ENCODE results near the gene RHBDF2.

RHBDF2 gene

GRCh38 chr17:76490112-76490710 lies 11.0 kb downstream of the RHBDF2 start:
- no peak for TF ChIP-seq FOXA1 (IDR thresholded peaks at IDR 0.05)
- TF ChIP-seq L3MBTL2 (conservative IDR thresholded peaks at IDR 0.05), result no peak
- no peak for TF ChIP-seq TARDBP (IDR thresholded peaks at IDR 0.05)
- TF ChIP-seq SP1 (IDR thresholded peaks at IDR 0.05), result no peak
- no peak for TF ChIP-seq FOXK2 (IDR thresholded peaks at IDR 0.05)
- no peak for TF ChIP-seq PKNOX1 (IDR thresholded peaks at IDR 0.05)
- TF ChIP-seq HDGF (IDR thresholded peaks at IDR 0.05; ENCODE audit: borderline replicate concordance), result no peak
- TF ChIP-seq LEF1 (IDR thresholded peaks at IDR 0.05; ENCODE audit: borderline replicate concordance), result no peak
- TF ChIP-seq NFRKB (IDR thresholded peaks at IDR 0.05), result no peak
- TF ChIP-seq SUZ12 (IDR thresholded peaks at IDR 0.05), result no peak
- TF ChIP-seq CTBP1 (IDR thresholded peaks at IDR 0.05; ENCODE audit: borderline replicate concordance), result no peak
- no peak for TF ChIP-seq FOXM1 (IDR thresholded peaks at IDR 0.05; ENCODE audit: borderline replicate concordance)
- ChIA-PET POLR2A (interaction anchor here (2.0 kb wide), 1 partner anchor 9 kb away, joined by 5 read pairs; no protein-coding TSS in a partner anchor), CTCF (interaction anchor here (0.7 kb wide), 1 partner anchor 17 kb away, joined by 3 read pairs; no protein-coding TSS in a partner anchor)
- no peak for DNase-seq (ENCODE audit: extremely low spot score)

- POLR2A ChIA-PET, result no interaction called here
- CTCF ChIA-PET, result no interaction called here
- TF ChIP-seq TARDBP (IDR thresholded peaks at IDR 0.05) (no peak), NFRKB (IDR thresholded peaks at IDR 0.05) (no peak), BHLHE40 (IDR thresholded peaks at IDR 0.05; ENCODE audit: borderline replicate concordance) (no peak), FOXK2 (IDR thresholded peaks at IDR 0.05) (no peak), FOXA1 (IDR thresholded peaks at IDR 0.05) (no peak), ELF4 (IDR thresholded peaks at IDR 0.05) (no peak), ZNF384 (IDR thresholded peaks at IDR 0.05) (no peak), ARNT (IDR thresholded peaks at IDR 0.05) (no peak)
- no peak for DNase-seq (ENCODE audit: extremely low spot score)
Measured at GRCh38 chr17:76487451-76488192, 13.6 kb downstream of the RHBDF2 start.

- ChIA-PET POLR2A (no interaction called here), CTCF (interaction anchor here (1.0 to 1.4 kb wide), 2 partner anchors 18 to 26 kb away, joined by 3 to 5 read pairs; no protein-coding TSS in a partner anchor)
- no peak for DNase-seq (ENCODE audit: extremely low spot score)
- TF ChIP-seq NFRKB (IDR thresholded peaks at IDR 0.05), result no peak
- TF ChIP-seq HDGF (IDR thresholded peaks at IDR 0.05; ENCODE audit: borderline replicate concordance), result no peak
- TF ChIP-seq BHLHE40 (IDR thresholded peaks at IDR 0.05; ENCODE audit: borderline replicate concordance), result no peak
- TF ChIP-seq FOXK2 (IDR thresholded peaks at IDR 0.05), result no peak
- no peak for TF ChIP-seq ARNT (IDR thresholded peaks at IDR 0.05)
- TF ChIP-seq FOXM1 (IDR thresholded peaks at IDR 0.05; ENCODE audit: borderline replicate concordance), result no peak
- TF ChIP-seq TARDBP (IDR thresholded peaks at IDR 0.05), result no peak
- TF ChIP-seq ZNF384 (IDR thresholded peaks at IDR 0.05), result no peak
- no peak for TF ChIP-seq L3MBTL2 (conservative IDR thresholded peaks at IDR 0.05)
- TF ChIP-seq PKNOX1 (IDR thresholded peaks at IDR 0.05), result no peak
- TF ChIP-seq LEF1 (IDR thresholded peaks at IDR 0.05; ENCODE audit: borderline replicate concordance), result no peak
- TF ChIP-seq SP1 (IDR thresholded peaks at IDR 0.05), result no peak
- TF ChIP-seq SUZ12 (IDR thresholded peaks at IDR 0.05), result no peak
- TF ChIP-seq FOXA1 (IDR thresholded peaks at IDR 0.05), result no peak
- no peak for TF ChIP-seq ELF4 (IDR thresholded peaks at IDR 0.05)
- TF ChIP-seq CTBP1 (IDR thresholded peaks at IDR 0.05; ENCODE audit: borderline replicate concordance), result no peak
Measured at GRCh38 chr17:76485569-76485968, 15.7 kb downstream of the RHBDF2 start.

- no peak for TF ChIP-seq FOXK2 (IDR thresholded peaks at IDR 0.05)
- TF ChIP-seq FOXA1 (IDR thresholded peaks at IDR 0.05), result no peak
- TF ChIP-seq SP1 (IDR thresholded peaks at IDR 0.05), result no peak
- TF ChIP-seq CTBP1 (IDR thresholded peaks at IDR 0.05; ENCODE audit: borderline replicate concordance), result no peak
- no peak for TF ChIP-seq SUZ12 (IDR thresholded peaks at IDR 0.05)
- TF ChIP-seq HDGF (IDR thresholded peaks at IDR 0.05; ENCODE audit: borderline replicate concordance), result no peak
- no peak for TF ChIP-seq FOXM1 (IDR thresholded peaks at IDR 0.05; ENCODE audit: borderline replicate concordance)
- TF ChIP-seq ZNF384 (IDR thresholded peaks at IDR 0.05), result no peak
- TF ChIP-seq ELF4 (IDR thresholded peaks at IDR 0.05), result no peak
- ChIA-PET CTCF (interaction anchor here (1.4 kb wide), 1 partner anchor 25 kb away, joined by 5 read pairs; no protein-coding TSS in a partner anchor), POLR2A (no interaction called here)
- DNase-seq (ENCODE audit: extremely low spot score), result no peak
Measured at GRCh38 chr17:76484228-76484725, 16.9 kb downstream of the RHBDF2 start.

GRCh38 chr17:76481071-76481655 lies 20.1 kb downstream of the RHBDF2 start:
- TF ChIP-seq LEF1 (IDR thresholded peaks at IDR 0.05; ENCODE audit: borderline replicate concordance) (no peak), ELF4 (IDR thresholded peaks at IDR 0.05) (no peak)
- no peak for DNase-seq (ENCODE audit: extremely low spot score)
- ChIA-PET CTCF (no interaction called here), POLR2A (no interaction called here)

- DNase-seq (ENCODE audit: extremely low spot score), result no peak
- POLR2A ChIA-PET, result interaction anchor here (0.7 kb wide), 1 partner anchor 13 kb away, joined by 3 read pairs; no protein-coding TSS in a partner anchor
- TF ChIP-seq TARDBP (IDR thresholded peaks at IDR 0.05) (no peak), HDGF (IDR thresholded peaks at IDR 0.05; ENCODE audit: borderline replicate concordance) (no peak), PKNOX1 (IDR thresholded peaks at IDR 0.05) (no peak), L3MBTL2 (conservative IDR thresholded peaks at IDR 0.05) (no peak), ZNF384 (IDR thresholded peaks at IDR 0.05) (no peak), CTBP1 (IDR thresholded peaks at IDR 0.05; ENCODE audit: borderline replicate concordance) (no peak), FOXK2 (IDR thresholded peaks at IDR 0.05) (no peak)
- CTCF ChIA-PET, result interaction anchor here (0.5 to 0.8 kb wide), 2 partner anchors 24 to 26 kb away, joined by 5 to 7 read pairs; no protein-coding TSS in a partner anchor
Measured at GRCh38 chr17:76480632-76481031, 20.6 kb downstream of the RHBDF2 start.
